Activated CD4-positive, alpha-beta T cell treated with anti-CD3 and anti-CD28 coated beads, Interleukin-2, amount 50 U/mL, for 4 hours (primary cell): ENCODE measurements around the gene SELENOI.

Source experiments
- DNase-seq, 2 experiments: peaks; one replicate each; pipeline ENCODE4 v3.0.0-alpha.2; 2020

SELENOI gene

GRCh38 chr2:26412091-26412673 lies 66.2 kb downstream of the SELENOI start:
- DNase-seq = no peak

- no peak for DNase-seq
These were observed 68.4 kb downstream of the SELENOI start for GRCh38 chr2:26414311-26414710.

GRCh38 chr2:26421961-26422360 lies 76.0 kb downstream of the SELENOI start:
- DNase-seq = no peak

GRCh38 chr2:26422947-26423629 lies 77.1 kb downstream of the SELENOI start:
- no peak for DNase-seq

- DNase-seq = no peak
These were observed 77.8 kb downstream of the SELENOI start for GRCh38 chr2:26423750-26424149.

GRCh38 chr2:26424221-26424620 lies 78.3 kb downstream of the SELENOI start:
- DNase-seq = no peak

- no peak for DNase-seq
These were observed 82.9 kb downstream of the SELENOI start for GRCh38 chr2:26428846-26429245.

GRCh38 chr2:26429779-26430578 lies 84.0 kb downstream of the SELENOI start:
- no peak for DNase-seq

GRCh38 chr2:26430826-26431225 lies 84.9 kb downstream of the SELENOI start:
- DNase-seq = no peak

- DNase-seq = no peak
These were observed 86.4 kb downstream of the SELENOI start for GRCh38 chr2:26432363-26432762.

GRCh38 chr2:26432859-26433258 lies 86.9 kb downstream of the SELENOI start:
- no peak for DNase-seq

GRCh38 chr2:26435106-26435505 lies 89.2 kb downstream of the SELENOI start:
- DNase-seq = no peak

GRCh38 chr2:26438526-26438925 lies 92.6 kb downstream of the SELENOI start:
- DNase-seq = no peak

GRCh38 chr2:26438926-26439325 lies 93.0 kb downstream of the SELENOI start:
- DNase-seq = no peak

GRCh38 chr2:26442301-26442700 lies 96.4 kb downstream of the SELENOI start:
- no peak for DNase-seq

GRCh38 chr2:26442707-26443106 lies 96.8 kb downstream of the SELENOI start:
- no peak for DNase-seq

GRCh38 chr2:26444236-26444635 lies 98.3 kb downstream of the SELENOI start:
- no peak for DNase-seq
